Muscle layer of colon (tissue), 2 donors: ENCODE measurements around the gene PITX3.
"Not testable (repeated sequence)": the region's sequence is repeated elsewhere in the genome, so short reads cannot be mapped to it uniquely, and the experiment has no call there.

ENCODE experiments used
- H3K27ac ChIP-seq: one replicate; pipeline ENCODE4 v1.7.0; 2013; ENCODE audit warnings: low read depth, mild to moderate bottlenecking, low read length, moderate library complexity
- H3K27me3 ChIP-seq, 2 donors: one replicate each; pipeline ENCODE4 v1.7.0; 2013; ENCODE audit warnings: low read length in 2 of 2, mild to moderate bottlenecking in 2 of 2; ENCODE audit not compliant: insufficient read depth in 2 of 2, control insufficient read depth in 1 of 2
- H3K36me3 ChIP-seq: one replicate; pipeline ENCODE4 v1.7.0; 2013; ENCODE audit warnings: mild to moderate bottlenecking, low read length; ENCODE audit not compliant: insufficient read depth
- H3K4me1 ChIP-seq: one replicate; pipeline ENCODE4 v1.7.0; 2013; ENCODE audit warnings: mild to moderate bottlenecking, low read length; ENCODE audit not compliant: insufficient read depth
- H3K4me3 ChIP-seq, 2 donors: one replicate each; pipeline ENCODE4 v1.7.0; 2013; ENCODE audit warnings: low read length in 2 of 2, low read depth in 1 of 2, mild to moderate bottlenecking in 1 of 2, moderate library complexity in 1 of 2
- H3K9ac ChIP-seq: one replicate; pipeline ENCODE4 v1.7.0; 2013; ENCODE audit warnings: low read length
- H3K9me3 ChIP-seq: one replicate; pipeline ENCODE4 v1.7.0; 2013; ENCODE audit warnings: mild to moderate bottlenecking, low read length
- donor health status: abdominal sarcoma.
- donor health status: Adenocarcinoma of cecum.

PITX3 gene

GRCh38 chr10:102196893-102197292 is 44.4 kb downstream of the PITX3 start:
- H3K9ac ChIP-seq, result no peak overlapping the region
- no peaks in the 10 kb centered on the region for H3K4me1 ChIP-seq
- no peaks in the 10 kb centered on the region for H3K36me3 ChIP-seq
- no peaks in the 10 kb centered on the region for H3K9me3 ChIP-seq
- no peaks in the 10 kb centered on the region for H3K27me3 ChIP-seq
- no peak overlapping the region for H3K4me3 ChIP-seq
- H3K27ac ChIP-seq, result no peak overlapping the region

GRCh38 chr10:102195296-102195870 is 45.9 kb downstream of the PITX3 start:
- Histone ChIP-seq H3K27ac (no peak overlapping the region), H3K4me3 (no peak overlapping the region), H3K9me3 (no peaks in the 10 kb centered on the region), H3K4me1 (no peaks in the 10 kb centered on the region), H3K36me3 (no peaks in the 10 kb centered on the region), H3K27me3 (no peaks in the 10 kb centered on the region), H3K9ac (no peak overlapping the region)

GRCh38 chr10:102191956-102192355 is 49.4 kb downstream of the PITX3 start:
- no peaks in the 10 kb centered on the region for H3K27me3 ChIP-seq
- H3K4me1 ChIP-seq, result no peaks in the 10 kb centered on the region
- no peaks in the 10 kb centered on the region for H3K9me3 ChIP-seq
- no peak overlapping the region for H3K4me3 ChIP-seq
- no peak overlapping the region for H3K27ac ChIP-seq
- H3K36me3 ChIP-seq, result no peaks in the 10 kb centered on the region
- no peak overlapping the region for H3K9ac ChIP-seq

GRCh38 chr10:102188941-102189898 is 52.1 kb downstream of the PITX3 start:
- not testable (repeated sequence) for H3K27ac ChIP-seq, H3K4me3 ChIP-seq, H3K36me3 ChIP-seq, H3K4me1 ChIP-seq, H3K9ac ChIP-seq, H3K27me3 ChIP-seq, H3K9me3 ChIP-seq

- no peaks in the 10 kb centered on the region for H3K27me3 ChIP-seq
- H3K27ac ChIP-seq, result no peak overlapping the region
- H3K36me3 ChIP-seq, result no peaks in the 10 kb centered on the region
- H3K9ac ChIP-seq, result no peak overlapping the region
- H3K4me3 ChIP-seq, result no peak overlapping the region
- H3K4me1 ChIP-seq, result no peaks in the 10 kb centered on the region
- no peaks in the 10 kb centered on the region for H3K9me3 ChIP-seq
These were observed 52.9 kb downstream of the PITX3 start for GRCh38 chr10:102188298-102188940.

- Histone ChIP-seq H3K4me1 (no peaks in the 10 kb centered on the region), H3K27me3 (no peaks in the 10 kb centered on the region), H3K36me3 (no peaks in the 10 kb centered on the region), H3K9me3 (no peaks in the 10 kb centered on the region), H3K27ac (no peak overlapping the region), H3K4me3 (no peak overlapping the region), H3K9ac (no peak overlapping the region)
These were observed 55.3 kb downstream of the PITX3 start for GRCh38 chr10:102185811-102186527.

- no peak overlapping the region for H3K4me3 ChIP-seq
- no peaks in the 10 kb centered on the region for H3K36me3 ChIP-seq
- no peaks in the 10 kb centered on the region for H3K4me1 ChIP-seq
- no peaks in the 10 kb centered on the region for H3K27me3 ChIP-seq
- no peaks in the 10 kb centered on the region for H3K9me3 ChIP-seq
- no peak overlapping the region for H3K9ac ChIP-seq
- no peak overlapping the region for H3K27ac ChIP-seq
These were observed 56.0 kb downstream of the PITX3 start for GRCh38 chr10:102185272-102185671.

GRCh38 chr10:102184606-102185005 is 56.7 kb downstream of the PITX3 start:
- H3K36me3 ChIP-seq, result no peaks in the 10 kb centered on the region
- no peak overlapping the region for H3K27ac ChIP-seq
- H3K4me3 ChIP-seq, result no peak overlapping the region
- H3K27me3 ChIP-seq, result no peaks in the 10 kb centered on the region
- H3K9me3 ChIP-seq, result no peaks in the 10 kb centered on the region
- H3K4me1 ChIP-seq, result no peaks in the 10 kb centered on the region
- H3K9ac ChIP-seq, result no peak overlapping the region
